Thymus (tissue), 11 donors: Measurements from ENCODE around the gene PARP12. TPM values are rescaled to one million over a fixed set of nuclear protein-coding genes. Genes with fewer than 3 reads are reported as not detected.

Experiments used
- DNase-seq, 9 donors: peaks; one replicate each; pipeline ENCODE4 v3.0.0-alpha.2; 2013; ENCODE audit warnings: low spot score in 9 of 9, low read depth in 6 of 9, missing footprints in 1 of 9
- H3K27ac ChIP-seq, 2 donors: one replicate each; pipeline ENCODE4 v1.5.1; 2013; ENCODE audit warnings: control low read depth in 1 of 2, low read depth in 1 of 2, low read length in 1 of 2, mild to moderate bottlenecking in 1 of 2, moderate library complexity in 1 of 2
- H3K27me3 ChIP-seq, 2 donors: one replicate each; pipeline ENCODE4 v1.5.1; 2013; ENCODE audit warnings: low read length in 1 of 2; ENCODE audit not compliant: control insufficient read depth in 2 of 2, insufficient read depth in 1 of 2
- H3K36me3 ChIP-seq, 2 donors: one replicate each; pipeline ENCODE4 v1.5.1; 2013; ENCODE audit warnings: low read length in 1 of 2, mild to moderate bottlenecking in 1 of 2, moderate library complexity in 1 of 2; ENCODE audit not compliant: control insufficient read depth in 2 of 2, insufficient read depth in 2 of 2
- H3K4me1 ChIP-seq, 2 donors: one replicate each; pipeline ENCODE4 v1.5.1; 2013; ENCODE audit warnings: low read length in 2 of 2; ENCODE audit not compliant: control insufficient read depth in 2 of 2, insufficient read depth in 2 of 2
- H3K4me3 ChIP-seq, 2 donors: one replicate each; pipeline ENCODE4 v1.5.1; 2013; ENCODE audit warnings: low read length in 2 of 2, control low read depth in 1 of 2, mild to moderate bottlenecking in 1 of 2
- H3K9me3 ChIP-seq, 2 donors: one replicate each; pipeline ENCODE4 v1.5.1; 2013; ENCODE audit warnings: low read length in 1 of 2, mild to moderate bottlenecking in 1 of 2; ENCODE audit not compliant: control insufficient read depth in 2 of 2, insufficient read depth in 1 of 2
- WGBS: extraction: QIAGEN DNeasy Blood & Tissue Kit; methylation state at CpG from one replicate; pipeline ENCODE4 v1.1.7; 2013; 5-methylcytosine and 5-hydroxymethylcytosine counted together
- polyA plus RNA-seq: library from polyadenylated mRNA; stranded (reverse); fragments of 200-250 nt; gene quantifications from one replicate; pipeline ENCODE4 v1.2.3, GENCODE V29; 2013
- total RNA-seq: library from RNA; stranded (reverse); fragments of 120-200 nt; gene quantifications from one replicate; pipeline ENCODE4 v1.2.4, GENCODE V29; 2013
- donor health status: healthy.

Gene PARP12
- total and polyA plus RNA-seq, 2 donors = 43.6 to 76.5 TPM

DNA sequence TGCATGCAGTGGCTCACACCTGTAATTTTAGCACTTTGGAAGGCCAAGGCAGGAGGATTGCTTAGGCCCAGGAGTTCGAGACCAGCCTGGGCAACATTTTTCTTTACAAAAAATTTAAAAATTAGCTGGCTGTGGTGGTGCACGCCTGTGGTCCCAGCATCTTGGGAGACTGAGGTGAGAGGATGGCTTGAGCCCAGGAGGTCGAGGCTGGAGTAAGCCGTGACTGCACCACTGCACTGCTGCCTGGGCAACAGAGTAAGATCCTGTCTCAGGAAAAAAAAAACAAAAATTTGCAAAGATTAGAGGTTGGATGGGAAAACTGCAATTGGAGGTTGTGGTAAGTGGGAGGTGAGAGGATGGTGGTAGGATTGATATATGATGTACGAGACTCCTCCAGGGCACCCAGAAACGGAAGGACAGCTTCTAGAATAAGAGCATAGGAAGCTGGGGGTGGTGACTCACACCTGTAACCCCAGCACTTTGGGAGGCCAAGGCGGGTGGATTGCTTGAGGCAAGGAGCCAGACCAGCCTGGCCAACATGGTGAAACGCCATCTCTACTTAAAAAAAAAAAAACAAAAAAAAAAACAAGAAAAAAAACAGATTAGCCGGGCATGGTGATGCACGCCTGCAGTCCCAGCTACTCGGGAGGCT, 19.1 kb upstream of the PARP12 start:
- DNase-seq = no peak
- Histone ChIP-seq H3K4me1 (peaks cover 0 to 12% of the 10 kb centered on the region in 2 donors), H3K9me3 (no peaks in the 10 kb centered on the region), H3K27me3 (no peaks in the 10 kb centered on the region), H3K4me3 (no peak overlapping the region), H3K36me3 (no peaks in the 10 kb centered on the region), H3K27ac (no peak overlapping the region)
- 97% methylated on average over 11 of the region's 11 CpGs for WGBS

DNA sequence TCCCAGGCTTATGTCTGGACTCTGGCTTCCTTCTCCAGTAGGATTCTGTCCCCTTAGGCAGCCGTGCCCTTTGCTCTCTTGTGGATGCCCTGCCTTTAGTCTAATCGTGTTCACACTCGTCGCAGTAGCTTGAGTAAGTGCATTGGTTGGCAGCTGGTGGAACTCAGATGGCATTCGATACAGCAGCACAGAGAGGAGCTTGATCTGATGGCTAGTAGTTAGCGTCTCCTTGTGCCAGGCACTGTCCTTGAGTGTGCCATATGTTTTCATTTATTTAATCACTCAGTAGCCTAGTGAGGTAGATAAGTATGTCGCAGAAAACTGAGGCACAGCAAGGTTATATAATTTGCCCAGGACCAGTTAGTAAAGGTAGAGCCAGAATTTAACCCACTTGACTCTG, 18.2 kb upstream of the PARP12 start:
- no peaks in the 10 kb centered on the region for H3K9me3 ChIP-seq
- H3K4me1 ChIP-seq = peaks cover 0 to 12% of the 10 kb centered on the region in 2 donors
- 96% methylated on average over 7 of the region's 7 CpGs for WGBS
- no peaks in the 10 kb centered on the region for H3K27me3 ChIP-seq
- H3K27ac ChIP-seq = no peak overlapping the region
- no peaks in the 10 kb centered on the region for H3K36me3 ChIP-seq
- no peak for DNase-seq
- H3K4me3 ChIP-seq = no peak overlapping the region

GRCh38 chr7:140079121-140079536, 16.4 kb upstream of the PARP12 start:
- no peaks in the 10 kb centered on the region for H3K36me3 ChIP-seq
- no peak for DNase-seq
- H3K9me3 ChIP-seq = no peaks in the 10 kb centered on the region
- WGBS = 82% methylated on average over 6 of the region's 6 CpGs
- H3K27ac ChIP-seq = no peak overlapping the region
- H3K4me1 ChIP-seq = peaks cover 0 to 12% of the 10 kb centered on the region in 2 donors
- no peaks in the 10 kb centered on the region for H3K27me3 ChIP-seq
- H3K4me3 ChIP-seq = no peak overlapping the region

DNA sequence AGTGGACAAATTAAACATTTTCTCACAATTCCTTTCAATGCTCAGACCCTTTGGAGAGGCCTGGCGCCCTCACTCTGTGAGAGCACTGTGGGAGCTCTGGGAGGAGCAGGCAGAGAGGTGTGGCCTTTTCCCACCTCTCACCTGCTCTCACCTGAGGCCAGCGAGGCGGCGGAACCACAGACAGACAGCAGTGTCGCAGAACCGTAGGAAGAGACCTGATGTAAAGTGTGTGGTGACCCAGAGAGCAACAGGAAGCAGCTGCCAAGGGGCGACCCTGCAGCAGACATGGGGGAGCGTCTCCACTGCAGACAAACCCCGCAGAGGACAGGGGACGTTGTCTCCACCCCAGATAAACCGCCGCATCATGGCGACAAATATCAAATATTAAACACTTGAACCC, 15.6 kb upstream of the PARP12 start:
- H3K36me3 ChIP-seq = no peaks in the 10 kb centered on the region
- WGBS = 32% methylated on average over 13 of the region's 13 CpGs
- H3K27me3 ChIP-seq = no peaks in the 10 kb centered on the region
- peaks cover 0 to 9% of the 10 kb centered on the region in 2 donors for H3K4me1 ChIP-seq
- no peak overlapping the region for H3K4me3 ChIP-seq
- H3K27ac ChIP-seq = no peak overlapping the region
- H3K9me3 ChIP-seq = no peaks in the 10 kb centered on the region
- DNase-seq = peak in 2 of 9 donors; percentile 27 to 49

DNA sequence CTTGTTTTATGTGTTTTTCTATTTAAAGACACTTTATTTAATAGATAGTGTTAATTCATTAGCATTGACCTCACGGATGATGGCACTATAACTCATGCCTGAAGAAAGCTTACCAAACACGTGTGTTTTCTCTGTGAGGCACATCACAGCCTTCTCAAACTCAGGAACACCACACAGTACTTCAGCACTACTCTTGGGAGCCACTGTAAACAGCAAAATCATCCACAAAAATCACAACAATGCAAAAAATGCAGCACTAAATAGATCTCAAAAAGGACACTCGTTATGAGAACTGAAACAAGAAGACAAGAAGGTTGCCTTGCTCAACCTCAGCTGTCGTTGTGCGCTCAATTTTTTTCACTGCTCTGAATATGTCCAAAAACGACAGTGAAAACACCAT, 12.0 kb upstream of the PARP12 start:
- Histone ChIP-seq H3K27me3 (no peaks in the 10 kb centered on the region), H3K27ac (no peak overlapping the region), H3K36me3 (no peaks in the 10 kb centered on the region), H3K4me3 (no peak overlapping the region), H3K4me1 (peaks cover 0 to 9% of the 10 kb centered on the region in 2 donors), H3K9me3 (no peaks in the 10 kb centered on the region)
- no peak for DNase-seq
- 97% methylated on average over 6 of the region's 6 CpGs for WGBS

DNA sequence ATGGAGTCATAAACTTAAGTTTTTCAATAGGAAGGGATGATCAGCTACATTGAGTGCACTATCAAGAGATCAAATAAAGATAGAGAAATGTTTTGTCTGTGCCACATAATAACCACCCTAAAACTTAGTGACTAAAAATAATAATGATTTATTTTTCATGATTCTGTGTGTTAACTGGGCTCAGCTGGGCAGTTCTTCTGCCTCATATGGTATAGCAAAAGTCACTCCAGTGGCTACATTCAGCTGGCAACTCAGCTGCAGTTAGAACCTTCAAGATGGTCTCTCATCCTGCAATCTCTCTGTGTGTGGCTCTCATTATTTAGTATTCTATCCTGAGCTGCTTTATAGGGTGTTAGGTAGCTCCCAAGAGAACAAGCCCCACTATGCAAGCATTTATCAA, 7.8 kb upstream of the PARP12 start:
- Histone ChIP-seq H3K27me3 (no peaks in the 10 kb centered on the region), H3K4me1 (peaks cover 0 to 3% of the 10 kb centered on the region in 2 donors), H3K9me3 (peaks cover 0 to 5% of the 10 kb centered on the region in 2 donors), H3K4me3 (no peak overlapping the region), H3K27ac (no peak overlapping the region), H3K36me3 (no peaks in the 10 kb centered on the region)
- no peak for DNase-seq

DNA sequence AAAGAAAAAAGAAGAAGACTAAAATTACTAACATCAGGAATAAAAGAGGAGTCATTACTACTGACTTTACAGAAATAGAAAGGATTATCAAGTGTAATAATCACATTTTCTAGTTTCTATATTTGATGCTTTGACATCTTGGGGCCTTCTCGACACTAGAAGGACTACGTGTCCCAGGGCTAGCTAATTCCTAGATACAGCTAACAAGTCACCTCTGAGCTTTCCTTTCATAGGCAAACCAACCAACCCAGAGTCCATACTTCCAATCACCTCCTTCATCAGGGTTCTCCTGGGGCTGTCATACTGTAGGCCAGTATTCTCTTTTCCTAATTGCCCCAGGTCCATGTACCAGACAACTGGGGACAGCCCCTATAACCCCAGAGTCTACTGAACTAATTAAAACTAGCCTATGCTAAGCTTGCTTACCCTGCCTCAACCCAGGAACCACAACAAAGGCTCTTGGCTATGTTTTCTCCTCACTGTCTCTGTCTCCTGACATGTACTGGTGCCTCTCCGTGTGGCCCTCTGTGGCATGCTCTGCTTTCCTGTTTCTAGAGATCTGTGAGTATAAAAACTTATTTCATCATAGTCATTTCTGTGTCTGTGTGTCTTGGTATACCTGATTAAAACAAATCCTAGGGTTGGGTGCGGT, 6.7 kb upstream of the PARP12 start:
- 73% methylated on average over 4 of the region's 4 CpGs for WGBS
- H3K36me3 ChIP-seq = no peaks in the 10 kb centered on the region
- peaks cover 0 to 5% of the 10 kb centered on the region in 2 donors for H3K9me3 ChIP-seq

DNA sequence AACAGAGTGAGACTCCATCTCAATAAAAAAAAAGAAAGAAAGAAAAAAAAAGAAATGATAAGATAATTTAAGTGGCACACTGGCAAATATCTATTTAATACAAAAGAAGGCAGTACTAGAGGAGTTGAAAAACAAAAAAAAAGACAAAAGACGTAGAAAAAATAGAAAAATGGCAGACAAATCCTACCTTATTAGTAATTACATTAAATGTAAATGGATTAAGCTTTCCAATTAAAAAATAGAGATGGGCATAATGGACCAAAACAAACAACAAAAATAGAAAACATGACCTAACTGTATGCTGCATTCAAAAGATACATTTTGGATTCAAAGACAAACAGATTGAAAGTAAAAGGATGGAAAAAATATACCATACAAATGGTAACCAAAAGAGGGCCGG, 5.3 kb upstream of the PARP12 start:
- 98% methylated on average over 2 of the region's 2 CpGs for WGBS
- peaks cover 0 to 5% of the 10 kb centered on the region in 2 donors for H3K9me3 ChIP-seq
- peaks cover 3 to 6% of the 10 kb centered on the region in 2 donors for H3K4me1 ChIP-seq
- H3K4me3 ChIP-seq = no peak overlapping the region
- H3K36me3 ChIP-seq = no peaks in the 10 kb centered on the region
- no peaks in the 10 kb centered on the region for H3K27me3 ChIP-seq
- DNase-seq = no peak
- H3K27ac ChIP-seq = no peak overlapping the region

More for the DNA sequence above, 6.7 kb upstream of the PARP12 start:
- Histone ChIP-seq H3K27me3 (no peaks in the 10 kb centered on the region), H3K4me3 (no peak overlapping the region), H3K4me1 (peaks cover 0 to 3% of the 10 kb centered on the region in 2 donors), H3K27ac (no peak overlapping the region)
- no peak for DNase-seq

DNA sequence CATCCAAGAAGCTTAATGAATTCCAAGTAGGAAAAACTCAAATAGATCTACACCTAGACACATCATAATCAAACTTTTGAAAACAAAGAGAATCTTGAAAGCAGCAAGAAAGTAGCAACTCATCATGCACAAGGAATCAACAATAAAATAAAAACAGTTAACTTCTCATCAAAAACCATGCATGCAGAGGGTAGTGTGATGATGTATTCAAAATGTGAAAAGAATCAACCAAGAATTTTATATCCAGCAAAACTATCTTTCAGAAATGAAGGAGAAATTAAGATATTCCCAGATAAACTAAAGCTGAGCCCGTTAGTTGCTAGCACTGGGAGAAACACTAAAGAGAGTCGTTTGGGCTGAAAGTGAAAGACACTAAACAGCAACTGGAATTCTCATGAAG, 4.3 kb upstream of the PARP12 start:
- Histone ChIP-seq H3K27ac (no peak overlapping the region), H3K4me1 (peaks cover 3 to 8% of the 10 kb centered on the region in 2 donors), H3K4me3 (no peak overlapping the region), H3K27me3 (no peaks in the 10 kb centered on the region), H3K36me3 (no peaks in the 10 kb centered on the region), H3K9me3 (peaks cover 0 to 5% of the 10 kb centered on the region in 2 donors)
- WGBS = 70% methylated on average over 2 of the region's 2 CpGs
- DNase-seq = no peak
